PFSK-1 (cell line): Measurements from ENCODE around the gene NR4A2.

Source experiments
- FOXP2 ChIP-seq: optimal IDR thresholded peaks from 2 replicates; pipeline ENCODE3; 2011; ENCODE audit warnings: borderline replicate concordance, control low read depth, inconsistent platforms; ENCODE audit not compliant: insufficient read depth; ENCODE audit errors: extremely low read length, extremely low read depth
- POLR2AphosphoS5 ChIP-seq: IDR thresholded peaks from 2 replicates; pipeline ENCODE4 v1.6.1; 2012; ENCODE audit warnings: low read depth, mild to moderate bottlenecking, control low read depth, low read length, moderate library complexity
- REST ChIP-seq, 2 experiments: IDR thresholded peaks; 2 replicates each; pipeline versions ENCODE4 v1.6.1 to v1.8.0; 2011 to 2012; ENCODE audit warnings: low read depth in 2 of 2, low read length in 2 of 2, control low read depth in 1 of 2, inconsistent platforms in 1 of 2, mild to moderate bottlenecking in 1 of 2, moderate library complexity in 1 of 2; ENCODE audit not compliant: insufficient read depth in 1 of 2
- SIN3A ChIP-seq: IDR thresholded peaks from 2 replicates; pipeline ENCODE4 v1.6.1; 2012; ENCODE audit warnings: mild to moderate bottlenecking, low read length, moderate library complexity, borderline replicate concordance; ENCODE audit not compliant: insufficient read depth
- TAF1 ChIP-seq: IDR thresholded peaks from 2 replicates; pipeline ENCODE4 v1.6.1; 2012; ENCODE audit warnings: low read length, control low read depth, borderline replicate concordance; ENCODE audit not compliant: insufficient read depth

Gene NR4A2

GRCh38 chr2:156349605-156350004 lies 17.1 kb upstream of the NR4A2 start:
- no peak for TF ChIP-seq TAF1

GRCh38 chr2:156349161-156349560 lies 16.6 kb upstream of the NR4A2 start:
- TF ChIP-seq TAF1 = no peak
- TF ChIP-seq SIN3A = no peak
- TF ChIP-seq POLR2AphosphoS5 = no peak
- no peak for TF ChIP-seq REST (IDR thresholded peaks at IDR 0.05; ENCODE audit: insufficient read depth in 1 of 2, low read depth in 2 of 2, low read length in 2 of 2)
- no peak for TF ChIP-seq FOXP2

GRCh38 chr2:156347431-156347830 lies 14.9 kb upstream of the NR4A2 start:
- no peak for TF ChIP-seq SIN3A
- TF ChIP-seq TAF1 = no peak
- no peak for TF ChIP-seq POLR2AphosphoS5
- no peak for TF ChIP-seq REST (IDR thresholded peaks at IDR 0.05; ENCODE audit: insufficient read depth in 1 of 2, low read depth in 2 of 2, low read length in 2 of 2)
- no peak for TF ChIP-seq FOXP2

GRCh38 chr2:156346731-156347130 lies 14.2 kb upstream of the NR4A2 start:
- TF ChIP-seq TAF1 = no peak
- no peak for TF ChIP-seq SIN3A
- no peak for TF ChIP-seq POLR2AphosphoS5
- TF ChIP-seq REST (IDR thresholded peaks at IDR 0.05; ENCODE audit: insufficient read depth in 1 of 2, low read depth in 2 of 2, low read length in 2 of 2) = no peak
- no peak for TF ChIP-seq FOXP2

- TF ChIP-seq SIN3A = no peak
- no peak for TF ChIP-seq FOXP2
- no peak for TF ChIP-seq TAF1
- no peak for TF ChIP-seq REST (IDR thresholded peaks at IDR 0.05; ENCODE audit: insufficient read depth in 1 of 2, low read depth in 2 of 2, low read length in 2 of 2)
- TF ChIP-seq POLR2AphosphoS5 = no peak
Measured at GRCh38 chr2:156345582-156345981, 13.1 kb upstream of the NR4A2 start.
